NOMO-1 treated with DMSO at 0.1 percent for 48 hours (cell line): ENCODE data around the gene SLC22A23.
A peak's percentile ranks its signal among the peaks of the same experiment; 100 is the strongest.

Source experiments
- DNase-seq: peaks from one replicate; lab custom pipeline; 2025; ENCODE audit not compliant: unreplicated experiment; lab: John Stamatoyannopoulos, UW

Gene SLC22A23

GRCh38 chr6:3231247-3232016, 225.4 kb downstream of the SLC22A23 start:
- DNase-seq = peak; percentile 24

GRCh38 chr6:3230900-3231246, 226.0 kb downstream of the SLC22A23 start:
- no peak for DNase-seq

GRCh38 chr6:3230256-3230882, 226.5 kb downstream of the SLC22A23 start:
- no peak for DNase-seq

GRCh38 chr6:3229566-3230178, 227.2 kb downstream of the SLC22A23 start:
- DNase-seq = no peak

GRCh38 chr6:3228771-3229565, 227.9 kb downstream of the SLC22A23 start:
- DNase-seq = no peak

- no peak for DNase-seq
These were observed 228.7 kb downstream of the SLC22A23 start for GRCh38 chr6:3228046-3228671.

GRCh38 chr6:3227363-3228045, 229.3 kb downstream of the SLC22A23 start, which contains the start of gene TUBB2B:
Gene TUBB2B, minus strand, starts transcription at chr6:3227653. Its CDS starts 110 bp downstream, at chr6:3227543.
- no peak for DNase-seq

- peak; percentile 13 for DNase-seq
These were observed 230.1 kb downstream of the SLC22A23 start for GRCh38 chr6:3226481-3227362.

GRCh38 chr6:3226042-3226441, 230.8 kb downstream of the SLC22A23 start:
- DNase-seq = no peak

GRCh38 chr6:3222506-3223038, 234.3 kb downstream of the SLC22A23 start:
- no peak for DNase-seq

- no peak for DNase-seq
These were observed 235.3 kb downstream of the SLC22A23 start for GRCh38 chr6:3221578-3221977.

- no peak for DNase-seq
These were observed 236.5 kb downstream of the SLC22A23 start for GRCh38 chr6:3220366-3220765.
